Ovary (tissue), 9 donors: ENCODE data around the gene MARCO. TPM values are rescaled to one million over a fixed set of nuclear protein-coding genes. Genes with fewer than 3 reads are reported as not detected.

Experiments
- DNase-seq, 5 donors: peaks; one replicate each; pipeline ENCODE4 v3.0.0-alpha.2; 2019 to 2020
- H3K27ac ChIP-seq, 2 donors: fragments of 200-600 bp; one replicate each; pipeline versions ENCODE4 v1.5.1 to v1.8.0; 2019 to 2022
- H3K27me3 ChIP-seq: fragments of 200-600 bp; one replicate; pipeline ENCODE4 v1.8.0; 2022
- H3K36me3 ChIP-seq: fragments of 200-600 bp; sonication (generic); one replicate; pipeline ENCODE4 v1.5.1; 2019
- H3K4me1 ChIP-seq: one replicate; pipeline ENCODE4 v1.8.1; 2013; ENCODE audit warnings: mild to moderate bottlenecking, moderate library complexity; ENCODE audit not compliant: insufficient read depth
- H3K4me3 ChIP-seq: fragments of 200-600 bp; sonication (generic); one replicate; pipeline ENCODE4 v1.5.1; 2017
- H3K9me3 ChIP-seq, 2 donors: fragments of 200-600 bp in 1 of 2; sonication (generic) in 1 of 2; one replicate each; pipeline versions ENCODE4 v1.5.1 to v1.8.1; 2013 to 2019; ENCODE audit warnings: mild to moderate bottlenecking in 1 of 2, moderate library complexity in 1 of 2
- CTCF ChIP-seq, 3 donors: fragments of 450-650 bp in 2 of 3; fragments of 200-600 bp in 1 of 3; IDR thresholded peaks; one replicate each; pipeline versions ENCODE4 v1.5.1 to v1.8.0; 2016 to 2022; ENCODE audit warnings: antibody characterized with exemption in 3 of 3, mild to moderate bottlenecking in 1 of 3
- EP300 ChIP-seq: sonication (generic); formaldehyde crosslinking; IDR thresholded peaks from one replicate; pipeline ENCODE4 v1.6.1; 2017; ENCODE audit warnings: antibody characterized with exemption
- POLR2A ChIP-seq: fragments of 450-650 bp; IDR thresholded peaks from one replicate; pipeline ENCODE4 v1.6.1; 2017; ENCODE audit warnings: antibody characterized with exemption, mild to moderate bottlenecking, moderate library complexity
- WGBS, 3 donors: extraction: QIAGEN DNeasy Blood & Tissue Kit in 1 of 3; methylation state at CpG; one replicate each; pipeline versions ENCODE4 v1.1.5 to v1.1.7; 2013 to 2017; 5-methylcytosine and 5-hydroxymethylcytosine counted together
- intact Hi-C, 4 donors: fragments of 100-400 bp; cut with DNase I; formaldehyde crosslinking; loops; one replicate each; pipeline versions ENCODE4 v1.11.0 to v1.15.1; 2022 to 2023
- polyA plus RNA-seq, 2 donors: library from polyadenylated mRNA; stranded (reverse); fragments of 200-250 nt in 1 of 2; fragments of 350-450 nt in 1 of 2; fragmentation: Illumina TruSeq in 1 of 2; extraction: RNeasy Lipid Tissue Mini Kit (QIAGEN cat#74804) in 1 of 2; gene quantifications; one replicate each; pipeline ENCODE4 v1.2.3, GENCODE V29; 2013 to 2014
- total RNA-seq, 7 donors: library from RNA; depleted of rRNA in 2 of 7; stranded (reverse); fragments of >200 nt in 2 of 7; fragmentation: NEBNext Ultra II Directional in 3 of 7; extraction: Animal tissue kit (Norgen Biotek cat#: 25700) in 3 of 7; gene quantifications; one replicate each; pipeline versions ENCODE4 v1.1.0 to v1.2.4, GENCODE V29; 2016 to 2023
- donor health status: DM: no; HTN: no; CAD: no; lungs with moderate emphysema.
- donor health status: DM: no; HTN: no; CAD: no.
- donor health status: Bipolar disorder and iron deficiency.
- donor health status: DM: yes; HTN: yes; CAD: no.
- donor health status: DM: no; HTN: no; CAD: no.
- donor health status: DM: yes; HTN: yes; CAD: no.

The MARCO gene
- total and polyA plus RNA-seq, 9 donors: 1.1 to 19.9 (median 6.0) TPM

GRCh38 chr2:119024152-119024551 is 82.2 kb downstream of the MARCO start:
- DNase-seq: no peak
- 85 to 91% (median 90%) methylated on average over 9 of the region's 9 CpGs for WGBS, 3 donors
- intact Hi-C loops: loop anchor here in 1 of 4 donors (10.0 kb wide), 1 partner anchor 241 kb away; no protein-coding TSS in a partner anchor

GRCh38 chr2:119024568-119024967 is 82.6 kb downstream of the MARCO start:
- no peak for DNase-seq
- H3K27ac ChIP-seq: no peak overlapping the region

More at GRCh38 chr2:119024152-119024551, 82.2 kb downstream of the MARCO start:
- H3K27ac ChIP-seq: no peak overlapping the region
- H3K9me3 ChIP-seq: no peaks in the 10 kb centered on the region
- H3K4me3 ChIP-seq: no peak overlapping the region
- no peaks in the 10 kb centered on the region for H3K36me3 ChIP-seq
- TF ChIP-seq CTCF (IDR thresholded peaks at IDR 0.05): no peak
- no peak for TF ChIP-seq POLR2A
- no peak for TF ChIP-seq EP300
- no peaks in the 10 kb centered on the region for H3K4me1 ChIP-seq
- H3K27me3 ChIP-seq: no peaks in the 10 kb centered on the region

GRCh38 chr2:119025013-119025412 is 83.0 kb downstream of the MARCO start:
- Histone ChIP-seq H3K27me3 (no peaks in the 10 kb centered on the region), H3K36me3 (no peaks in the 10 kb centered on the region), H3K9me3 (no peaks in the 10 kb centered on the region), H3K4me3 (no peak overlapping the region), H3K27ac (no peak overlapping the region), H3K4me1 (no peaks in the 10 kb centered on the region)
- intact Hi-C loops: loop anchor here in 1 of 4 donors (10.0 kb wide), 1 partner anchor 240 kb away; no protein-coding TSS in a partner anchor
- no peak for DNase-seq
- TF ChIP-seq CTCF (IDR thresholded peaks at IDR 0.05) (no peak), POLR2A (no peak), EP300 (no peak)
- WGBS, 3 donors: 69 to 78% (median 75%) methylated on average over 7 of the region's 7 CpGs

More at GRCh38 chr2:119024568-119024967, 82.6 kb downstream of the MARCO start:
- Histone ChIP-seq H3K4me3 (no peak overlapping the region), H3K4me1 (no peaks in the 10 kb centered on the region), H3K27me3 (no peaks in the 10 kb centered on the region), H3K9me3 (no peaks in the 10 kb centered on the region), H3K36me3 (no peaks in the 10 kb centered on the region)
- intact Hi-C loops: loop anchor here in 1 of 4 donors (10.0 kb wide), 1 partner anchor 240 kb away; no protein-coding TSS in a partner anchor
- no peak for TF ChIP-seq CTCF (IDR thresholded peaks at IDR 0.05)
- no peak for TF ChIP-seq EP300
- TF ChIP-seq POLR2A: no peak
- WGBS, 3 donors: 78 to 80% (median 80%) methylated on average over 3 of the region's 3 CpGs

GRCh38 chr2:119025762-119026351 is 83.9 kb downstream of the MARCO start:
- no peak for DNase-seq
- Histone ChIP-seq H3K27ac (no peak overlapping the region), H3K4me1 (no peaks in the 10 kb centered on the region), H3K27me3 (no peaks in the 10 kb centered on the region), H3K9me3 (no peaks in the 10 kb centered on the region), H3K36me3 (no peaks in the 10 kb centered on the region), H3K4me3 (no peak overlapping the region)
- TF ChIP-seq POLR2A: no peak
- WGBS, 3 donors: 86 to 90% (median 89%) methylated on average over 18 of the region's 18 CpGs
- intact Hi-C loops: loop anchor here in 1 of 4 donors (10.0 kb wide), 1 partner anchor 239 kb away; no protein-coding TSS in a partner anchor

GRCh38 chr2:119026890-119027289 is 84.9 kb downstream of the MARCO start:
- intact Hi-C loops: loop anchor here in 1 of 4 donors (10.0 kb wide), 1 partner anchor 238 kb away; no protein-coding TSS in a partner anchor
- 58 to 74% (median 65%) methylated on average over 5 of the region's 5 CpGs for WGBS, 3 donors
- no peaks in the 10 kb centered on the region for H3K36me3 ChIP-seq

More at GRCh38 chr2:119026890-119027289, 84.9 kb downstream of the MARCO start:
- Histone ChIP-seq H3K4me1 (no peaks in the 10 kb centered on the region), H3K4me3 (no peak overlapping the region), H3K27ac (no peak overlapping the region), H3K27me3 (no peaks in the 10 kb centered on the region), H3K9me3 (no peaks in the 10 kb centered on the region)
- no peak for DNase-seq
- TF ChIP-seq POLR2A: no peak
- TF ChIP-seq CTCF (IDR thresholded peaks at IDR 0.05): no peak
- no peak for TF ChIP-seq EP300
